AG04450 (cell line): ENCODE measurements around the gene IER5. TPM values are rescaled to one million over a fixed set of nuclear protein-coding genes. Genes with fewer than 3 reads are reported as not detected.
"Not testable (repeated sequence)": the region's sequence is repeated elsewhere in the genome, so short reads cannot be mapped to it uniquely, and the experiment has no call there.

Source experiments
- CTCF ChIA-PET: fragments of 300-600, 350-600 bp; formaldehyde crosslinking; extraction: SDS; loops from one replicate; lab custom pipeline; 2022; ENCODE audit warnings: antibody characterized with exemption, inconsistent platforms; lab: Charles Lee
- POLR2A ChIA-PET: fragments of 350-600 bp; formaldehyde crosslinking; extraction: SDS; loops from one replicate; lab custom pipeline; 2021; ENCODE audit warnings: antibody characterized with exemption, inconsistent platforms; lab: Yijun Ruan, JAX
- DNase-seq: peaks from one replicate; pipeline ENCODE4 v3.0.0-alpha.2; 2011; ENCODE audit warnings: low read depth, low spot score
- H3K27ac ChIP-seq: one replicate; pipeline ENCODE4 v1.5.1; 2012; ENCODE audit warnings: low read depth, low read length, control low read depth
- H3K27me3 ChIP-seq: one replicate; pipeline ENCODE4 v1.6.0; 2012; ENCODE audit warnings: low read length; ENCODE audit not compliant: control insufficient read depth, insufficient read depth
- H3K4me3 ChIP-seq: 2 replicates; pipeline ENCODE4 v1.5.1; 2011; ENCODE audit warnings: mild to moderate bottlenecking, low read depth, low read length, control low read depth
- H3K9me3 ChIP-seq: 2 replicates; pipeline ENCODE4 v1.5.1; 2012; ENCODE audit warnings: low read length; ENCODE audit not compliant: control insufficient read depth, insufficient read depth
- CTCF ChIP-seq: IDR thresholded peaks from 2 replicates; pipeline ENCODE4 v1.5.1; 2011; ENCODE audit warnings: low read depth, low read length, control low read depth, inconsistent platforms
- polyA plus RNA-seq: library from polyadenylated mRNA; depleted of rRNA; stranded (reverse); fragments of >200 nt; gene quantifications from 2 replicates; pipeline ENCODE4 v1.2.3, GENCODE V29; 2011

IER5 gene
- polyA plus RNA-seq, 1 experiment, result 20.7 TPM

- Histone ChIP-seq H3K27me3 (no peaks in the 10 kb centered on the region), H3K4me3 (no peak overlapping the region), H3K27ac (no peak overlapping the region), H3K9me3 (no peaks in the 10 kb centered on the region)
- no peak for DNase-seq
- ChIA-PET CTCF (interaction anchor here (1.3 kb wide), 1 partner anchor 27 kb away, joined by 6 read pairs; no protein-coding TSS in a partner anchor), POLR2A (no interaction called here)
- no peak for TF ChIP-seq CTCF
Observed at GRCh38 chr1:181115368-181115684, 26.8 kb downstream of the IER5 start.

DNA sequence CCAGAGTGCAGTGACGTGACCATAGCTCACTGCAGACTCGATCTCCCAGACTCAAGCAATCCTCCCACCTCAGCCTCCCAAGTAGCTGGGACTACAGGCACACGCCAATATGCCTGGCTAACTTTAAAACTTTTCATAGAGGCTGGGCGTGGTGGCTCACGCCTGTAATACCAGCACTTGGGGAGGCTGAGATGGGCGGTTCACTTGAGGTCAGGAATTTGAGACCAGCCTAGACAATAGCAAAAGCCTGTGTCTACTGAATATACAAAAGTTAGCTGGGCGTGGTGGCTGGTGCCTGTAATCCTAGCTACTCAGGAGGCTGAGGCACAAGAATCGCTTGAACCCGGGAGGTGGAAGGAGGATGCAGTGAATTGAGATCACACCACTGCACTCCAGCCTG is 27.5 kb downstream of the IER5 start:
- H3K27ac ChIP-seq, H3K9me3 ChIP-seq, DNase-seq, H3K27me3 ChIP-seq, H3K4me3 ChIP-seq, POLR2A ChIA-PET, CTCF ChIA-PET: not testable (repeated sequence)

GRCh38 chr1:181116819-181117390 is 28.4 kb downstream of the IER5 start:
- no peak overlapping the region for H3K27ac ChIP-seq
- no peak for TF ChIP-seq CTCF
- H3K9me3 ChIP-seq, result no peaks in the 10 kb centered on the region
- CTCF ChIA-PET, result interaction anchor here (1.7 to 1.9 kb wide), 2 partner anchors 19 to 25 kb away, joined by 5 to 8 read pairs; no protein-coding TSS in a partner anchor
- no peaks in the 10 kb centered on the region for H3K27me3 ChIP-seq
- no peak for DNase-seq
- POLR2A ChIA-PET, result interaction anchor here (1.0 to 2.1 kb wide), 4 partner anchors 12 to 28 kb away, joined by 3 to 8 read pairs (median 5); partner anchors contain the start of gene IER5
- no peak overlapping the region for H3K4me3 ChIP-seq

GRCh38 chr1:181117648-181118449 is 29.3 kb downstream of the IER5 start:
- no peak for DNase-seq
- no peak for TF ChIP-seq CTCF
- Histone ChIP-seq H3K27ac (no peak overlapping the region), H3K9me3 (no peaks in the 10 kb centered on the region), H3K27me3 (no peaks in the 10 kb centered on the region), H3K4me3 (no peak overlapping the region)
- POLR2A ChIA-PET, result interaction anchor here (1.0 to 2.1 kb wide), 4 partner anchors 13 to 29 kb away, joined by 3 to 8 read pairs (median 5); partner anchors contain the start of gene IER5
- CTCF ChIA-PET, result interaction anchor here (1.7 to 1.9 kb wide), 2 partner anchors 18 to 24 kb away, joined by 5 to 8 read pairs; no protein-coding TSS in a partner anchor

DNA sequence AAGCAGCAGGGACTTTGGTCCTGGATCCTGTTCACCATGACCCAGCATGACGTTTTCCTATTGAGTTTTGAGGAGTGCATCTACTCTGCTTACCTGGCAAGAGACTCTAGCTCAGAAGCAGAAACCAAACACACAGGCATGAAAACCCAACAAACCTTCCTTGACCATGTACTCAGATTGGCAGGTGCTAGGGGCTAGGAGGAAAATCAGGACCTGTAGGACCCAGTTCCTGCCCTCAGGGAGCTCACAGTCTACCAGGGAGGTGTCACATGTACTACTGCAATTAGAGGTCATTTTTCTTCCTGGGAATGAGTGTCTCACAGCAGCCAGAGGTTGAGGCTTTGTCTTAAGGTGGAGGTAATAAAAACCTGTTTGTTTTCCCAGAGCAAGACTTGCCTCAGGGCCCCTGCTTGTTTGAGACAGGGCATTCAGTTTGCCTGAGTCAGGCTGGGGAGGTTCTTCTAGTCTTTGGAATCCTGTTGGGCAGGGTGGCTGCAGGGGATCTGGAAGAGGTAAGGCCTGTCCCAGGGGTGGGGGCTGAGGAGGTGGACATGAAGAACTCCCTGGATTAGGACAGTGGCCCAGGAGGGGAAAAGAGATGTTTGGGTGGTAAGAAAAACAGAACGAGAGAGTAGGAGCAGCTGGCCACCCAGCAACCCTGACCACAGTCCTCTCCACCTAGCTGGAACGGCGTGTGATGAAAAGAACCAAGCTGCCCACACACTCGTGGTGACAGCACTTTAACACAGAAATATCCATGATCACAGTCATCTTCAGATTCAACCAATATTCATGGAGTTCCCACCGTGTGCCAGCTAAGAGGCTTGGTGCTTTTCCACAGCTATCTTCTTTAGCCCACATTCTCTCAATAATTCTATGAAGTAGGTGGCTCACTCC is 30.8 kb downstream of the IER5 start:
- Histone ChIP-seq H3K9me3 (no peaks in the 10 kb centered on the region), H3K27ac (no peak overlapping the region), H3K4me3 (no peak overlapping the region), H3K27me3 (no peaks in the 10 kb centered on the region)
- ChIA-PET POLR2A (no interaction called here), CTCF (no interaction called here)
- no peak for TF ChIP-seq CTCF
- no peak for DNase-seq
